GM18867 (cell line): ENCODE measurements around the gene ZBTB8OS.

Experiments
- ATAC-seq: cut with Tn5 transposase; IDR thresholded peaks from one replicate; pipeline ENCODE4 v1.9.1; 2021; ENCODE audit warnings: mild to moderate bottlenecking, moderate library complexity; ENCODE audit not compliant: unreplicated experiment

The ZBTB8OS gene

DNA sequence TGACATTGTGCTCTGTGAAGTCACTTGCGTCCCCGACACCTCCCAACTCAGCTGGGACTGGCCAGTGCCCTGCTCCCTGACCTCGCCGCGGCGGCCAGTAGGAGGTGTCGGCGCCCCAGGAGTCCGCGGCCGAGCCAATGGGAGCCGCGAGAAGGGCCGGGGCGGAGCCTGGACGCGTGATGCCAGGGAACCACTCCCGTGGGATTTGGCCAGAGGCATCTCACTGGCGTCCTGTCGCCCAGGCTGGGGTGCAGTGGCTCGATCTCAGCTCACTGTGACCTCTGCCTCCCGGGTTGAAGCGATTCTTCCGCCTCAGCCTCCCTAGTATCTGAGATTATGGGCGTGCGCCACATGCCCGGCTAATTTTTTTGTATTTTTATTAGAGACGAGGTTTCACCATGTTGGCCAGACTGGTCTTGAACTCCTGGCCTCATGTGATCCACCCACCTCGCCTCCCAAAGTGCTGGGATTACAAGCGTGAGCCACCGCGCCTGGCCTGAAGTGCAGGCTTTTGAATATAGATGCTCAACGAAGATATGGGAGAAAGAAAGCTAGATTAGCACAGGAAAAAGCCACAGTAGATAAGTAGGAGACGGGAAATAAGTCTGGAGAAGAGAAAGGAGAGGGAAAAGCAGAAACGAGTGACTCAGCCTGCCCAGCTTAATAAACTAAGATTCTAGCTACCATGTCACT is 38.0 kb downstream of the ZBTB8OS start:
- no peak for ATAC-seq

DNA sequence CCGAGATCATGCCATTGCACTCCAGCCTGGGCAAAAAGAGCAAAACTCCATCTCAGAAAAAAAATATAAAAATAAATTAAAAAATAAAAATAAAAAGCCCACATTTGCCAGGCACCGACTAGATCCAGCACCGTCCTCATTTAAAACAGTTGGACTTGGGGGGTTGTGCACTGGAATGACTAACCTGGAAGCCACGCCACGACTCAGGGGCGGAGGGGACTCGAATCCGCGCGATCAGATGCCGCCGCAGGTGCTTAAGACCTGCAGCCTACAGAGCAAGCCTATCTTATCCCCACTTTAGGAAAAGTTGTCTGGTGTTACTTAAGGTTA is 38.5 kb downstream of the ZBTB8OS start:
- ATAC-seq, result no peak

DNA sequence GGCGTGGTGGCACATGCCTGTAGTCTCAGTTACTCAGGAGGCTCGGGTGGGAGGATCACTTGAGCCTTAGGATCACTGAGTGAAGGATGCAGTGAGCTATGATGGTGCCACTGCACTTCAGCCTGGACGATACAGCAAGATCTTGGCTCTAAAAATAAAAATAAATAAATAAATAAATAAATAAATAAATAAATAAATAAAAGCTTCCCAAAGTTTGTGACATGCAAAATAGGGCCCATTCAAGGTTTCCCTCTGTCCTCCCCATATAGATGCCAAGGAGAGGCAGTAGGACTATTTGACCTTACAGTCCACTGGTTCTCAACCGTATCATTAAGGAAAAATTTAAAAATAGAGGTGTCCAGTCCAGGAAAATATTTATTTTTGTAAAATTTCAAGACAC is 41.2 kb downstream of the ZBTB8OS start:
- no peak for ATAC-seq

DNA sequence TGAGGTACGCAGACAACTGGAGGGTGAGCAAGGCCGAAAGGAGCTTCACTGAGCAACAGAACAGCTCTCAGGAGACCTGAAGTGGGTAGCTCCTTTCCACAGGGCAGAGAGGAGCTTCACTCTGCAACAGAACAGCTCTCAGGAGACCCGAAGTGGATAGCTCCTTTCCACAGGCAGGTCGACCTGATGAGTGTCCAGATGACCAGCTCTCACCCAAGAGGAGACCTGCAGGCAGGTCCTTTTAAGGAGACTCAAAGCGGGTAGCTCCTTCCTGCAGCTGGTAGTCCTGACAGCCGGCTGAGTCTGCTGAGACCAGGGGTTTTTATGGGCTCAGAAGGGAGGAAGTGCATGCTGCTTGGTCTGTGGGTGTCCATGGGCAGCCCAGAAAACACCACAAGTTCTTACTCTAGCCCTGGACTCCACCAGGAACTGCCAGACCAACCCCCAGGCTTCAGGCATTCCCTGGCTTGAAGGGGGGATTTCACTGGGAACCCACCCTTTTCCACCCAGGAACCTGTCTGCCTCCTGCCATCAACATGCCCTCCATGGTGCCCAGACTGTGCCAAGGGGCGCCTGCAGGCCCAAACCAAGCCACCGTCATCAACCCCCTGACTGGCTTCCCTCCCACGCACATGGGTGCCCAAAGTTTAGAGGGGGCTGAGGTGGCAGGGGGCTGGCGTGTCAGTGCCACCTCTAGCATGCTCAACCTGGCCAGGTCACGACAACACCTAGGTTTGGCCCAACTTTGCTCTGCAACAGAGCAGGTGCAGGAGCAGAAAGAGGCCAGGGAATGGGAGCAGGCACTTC is 43.6 kb downstream of the ZBTB8OS start:
- ATAC-seq, result no peak

DNA sequence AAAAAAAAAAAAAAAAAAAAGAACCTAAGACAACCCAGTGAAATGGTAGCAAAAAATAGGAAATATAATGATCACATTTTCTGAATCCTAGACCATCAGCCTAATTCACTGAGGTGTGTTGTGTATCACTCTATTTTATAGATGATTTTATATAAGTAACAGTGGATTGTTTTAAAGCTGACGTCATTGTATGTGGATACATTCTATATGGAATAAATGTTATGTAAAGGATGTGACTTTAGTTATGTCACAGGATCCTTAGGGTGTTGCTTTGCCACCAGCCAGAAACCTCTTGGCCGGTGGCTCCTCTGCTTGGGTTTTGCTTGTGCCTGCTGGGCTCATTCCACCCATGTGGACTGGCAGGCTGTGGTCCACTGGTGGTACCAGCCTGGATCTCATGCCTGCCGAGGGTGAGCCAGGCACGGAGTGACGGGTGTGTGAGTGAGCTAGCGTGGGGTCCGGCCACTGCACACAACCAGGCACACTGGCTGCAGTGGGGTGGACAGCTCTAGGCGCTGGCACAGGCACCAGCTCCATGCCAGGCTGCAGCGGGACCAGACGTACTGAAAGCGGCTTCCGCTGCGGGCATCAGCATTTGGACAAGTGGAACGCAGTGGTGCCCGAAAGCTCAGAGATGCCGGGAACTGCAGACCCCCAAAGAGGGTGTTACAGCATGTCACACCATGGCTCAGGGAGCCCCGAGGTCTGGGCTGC is 44.5 kb downstream of the ZBTB8OS start:
- ATAC-seq, result no peak

DNA sequence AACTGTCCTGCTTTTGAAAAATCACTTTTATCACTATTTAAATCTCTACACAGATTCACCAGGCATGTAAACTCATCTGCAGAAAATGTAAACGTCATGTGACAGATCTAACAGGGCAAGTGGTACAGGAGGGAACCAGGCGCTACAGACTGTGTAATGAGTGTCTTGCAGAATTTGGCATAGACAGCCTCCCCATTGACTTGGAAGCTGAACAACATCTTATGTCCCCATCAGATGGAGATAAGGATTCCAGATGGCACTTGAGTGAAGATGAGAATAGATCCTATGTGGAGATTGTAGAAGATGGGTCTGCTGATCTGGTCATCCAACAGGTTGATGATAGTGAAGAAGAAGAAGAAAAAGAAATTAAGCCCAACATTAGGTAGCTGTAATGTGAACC is 50.3 kb downstream of the ZBTB8OS start:
- no peak for ATAC-seq

DNA sequence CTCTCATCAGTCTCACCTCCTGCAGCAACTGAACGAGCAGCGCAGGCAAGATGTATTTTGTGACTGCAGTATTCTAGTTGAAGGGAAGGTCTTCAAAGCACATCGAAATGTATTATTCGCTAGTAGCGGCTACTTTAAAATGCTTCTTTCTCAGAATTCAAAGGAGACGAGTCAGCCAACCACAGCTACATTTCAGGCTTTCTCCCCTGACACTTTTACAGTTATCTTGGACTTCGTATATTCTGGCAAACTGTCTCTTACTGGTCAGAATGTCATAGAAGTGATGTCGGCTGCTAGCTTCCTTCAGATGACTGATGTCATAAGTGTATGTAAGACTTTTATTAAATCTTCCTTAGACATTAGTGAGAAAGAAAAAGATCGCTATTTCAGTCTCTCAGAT is 57.4 kb downstream of the ZBTB8OS start:
- no peak for ATAC-seq

DNA sequence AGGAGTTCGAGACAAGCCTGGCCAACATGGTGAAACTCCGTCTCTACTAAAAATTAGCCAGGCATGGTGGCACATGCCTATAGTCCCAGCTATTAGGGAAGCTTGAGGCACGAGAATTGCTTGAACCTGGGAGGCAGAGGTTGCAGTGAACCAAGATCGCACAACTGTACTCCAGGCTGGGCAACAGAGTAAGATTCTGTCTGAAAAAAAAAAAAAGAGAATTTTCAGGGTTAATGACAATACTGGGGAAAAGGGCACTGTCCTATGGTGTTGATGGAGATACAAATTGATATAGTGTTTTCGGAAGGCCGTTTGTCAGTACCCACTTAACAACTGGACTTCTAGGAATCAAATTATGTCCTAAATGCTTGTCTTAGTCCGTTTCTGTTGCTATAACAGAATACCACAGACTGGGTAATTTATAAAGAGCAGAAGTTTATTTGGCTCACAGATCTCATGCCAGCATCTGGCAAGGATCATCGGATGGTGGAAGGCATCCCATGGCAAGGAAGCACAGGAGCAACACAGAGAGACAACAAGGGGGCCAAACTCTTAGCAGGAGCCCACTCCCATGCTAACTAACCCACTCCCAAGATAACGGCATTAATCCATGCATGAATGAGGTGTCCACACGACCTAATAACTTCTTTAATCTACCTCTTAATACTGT is 69.9 kb downstream of the ZBTB8OS start:
- no peak for ATAC-seq
